Muscle layer of duodenum (tissue), 2 donors: ENCODE data around the gene RYR1.
"Not testable (repeated sequence)": the region's sequence is repeated elsewhere in the genome, so short reads cannot be mapped to it uniquely, and the experiment has no call there.

Experiments used
- H3K27ac ChIP-seq: one replicate; pipeline ENCODE4 v1.7.0; 2013; ENCODE audit warnings: mild to moderate bottlenecking, low read length
- H3K27me3 ChIP-seq: one replicate; pipeline ENCODE4 v1.7.0; 2013; ENCODE audit warnings: low read depth, mild to moderate bottlenecking, control low read depth, low read length
- H3K36me3 ChIP-seq, 2 donors: one replicate each; pipeline ENCODE4 v1.7.0; 2013; ENCODE audit warnings: low read length in 2 of 2, control low read depth in 1 of 2, mild to moderate bottlenecking in 1 of 2; ENCODE audit not compliant: insufficient read depth in 2 of 2, control insufficient read depth in 1 of 2
- H3K4me1 ChIP-seq, 2 donors: one replicate each; pipeline ENCODE4 v1.7.0; 2013; ENCODE audit warnings: low read length in 2 of 2, mild to moderate bottlenecking in 2 of 2, control low read depth in 1 of 2, moderate library complexity in 1 of 2; ENCODE audit not compliant: insufficient read depth in 2 of 2, control insufficient read depth in 1 of 2
- H3K4me3 ChIP-seq, 2 donors: one replicate each; pipeline ENCODE4 v1.7.0; 2013; ENCODE audit warnings: low read length in 2 of 2, low read depth in 1 of 2, mild to moderate bottlenecking in 1 of 2
- H3K9me3 ChIP-seq, 2 donors: one replicate each; pipeline ENCODE4 v1.7.0; 2013; ENCODE audit warnings: low read length in 2 of 2, control low read depth in 1 of 2, mild to moderate bottlenecking in 1 of 2; ENCODE audit not compliant: control insufficient read depth in 1 of 2
- donor health status: healthy.

The RYR1 gene

DNA sequence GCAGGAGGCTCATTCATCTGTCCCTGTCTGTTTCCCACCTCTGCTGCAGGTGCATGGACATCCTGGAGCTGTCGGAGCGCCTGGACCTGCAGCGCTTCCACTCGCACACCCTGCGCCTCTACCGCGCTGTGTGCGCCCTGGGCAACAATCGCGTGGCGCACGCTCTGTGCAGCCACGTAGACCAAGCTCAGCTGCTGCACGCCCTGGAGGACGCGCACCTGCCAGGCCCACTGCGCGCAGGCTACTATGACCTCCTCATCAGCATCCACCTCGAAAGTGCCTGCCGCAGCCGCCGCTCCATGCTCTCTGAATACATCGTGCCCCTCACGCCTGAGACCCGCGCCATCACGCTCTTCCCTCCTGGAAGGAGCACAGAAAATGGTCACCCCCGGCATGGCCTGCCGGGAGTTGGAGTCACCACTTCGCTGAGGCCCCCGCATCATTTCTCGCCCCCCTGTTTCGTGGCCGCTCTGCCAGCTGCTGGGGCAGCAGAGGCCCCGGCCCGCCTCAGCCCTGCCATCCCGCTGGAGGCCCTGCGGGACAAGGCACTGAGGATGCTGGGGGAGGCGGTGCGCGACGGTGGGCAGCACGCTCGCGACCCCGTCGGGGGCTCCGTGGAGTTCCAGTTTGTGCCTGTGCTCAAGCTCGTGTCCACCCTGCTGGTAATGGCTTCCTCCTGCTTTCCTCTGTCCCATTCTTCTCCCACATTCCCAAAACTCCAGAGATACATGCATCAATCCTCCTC is 52.2 kb downstream of the RYR1 start:
- Histone ChIP-seq H3K9me3 (peaks cover 0 to 2% of the 10 kb centered on the region in 2 donors), H3K4me3 (no peak overlapping the region), H3K27me3 (no peaks in the 10 kb centered on the region), H3K36me3 (no peaks in the 10 kb centered on the region), H3K27ac (no peak overlapping the region), H3K4me1 (no peaks in the 10 kb centered on the region)

DNA sequence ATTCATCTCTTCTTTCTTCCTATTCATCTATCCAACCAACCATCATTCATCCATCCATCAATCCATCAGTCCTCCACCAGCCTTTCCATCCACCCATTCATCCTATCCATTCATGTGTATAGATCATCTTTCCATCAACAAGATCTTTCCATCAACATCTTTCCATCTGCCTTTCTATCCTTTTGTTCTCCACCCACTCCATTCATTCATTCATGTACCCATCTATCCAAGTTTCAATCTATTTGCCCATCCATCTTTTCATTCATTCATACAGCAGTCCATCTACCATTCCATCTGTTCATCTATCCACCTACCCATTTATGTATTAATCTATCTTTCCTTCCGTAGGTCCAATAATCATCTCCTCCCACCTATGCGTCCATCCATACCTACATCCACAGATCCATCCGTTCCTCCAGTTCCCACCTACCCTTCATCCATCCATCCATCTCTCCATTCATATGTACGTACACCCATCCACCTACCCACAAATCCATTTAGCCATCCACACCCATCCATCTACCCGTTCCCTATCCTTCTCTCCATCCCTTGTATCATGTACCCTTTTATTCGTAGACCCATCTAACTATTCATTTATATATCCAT is 53.3 kb downstream of the RYR1 start:
- H3K27me3 ChIP-seq = no peaks in the 10 kb centered on the region
- no peaks in the 10 kb centered on the region for H3K4me1 ChIP-seq
- H3K9me3 ChIP-seq = peaks cover 0 to 10% of the 10 kb centered on the region in 2 donors
- no peak overlapping the region for H3K4me3 ChIP-seq
- H3K36me3 ChIP-seq = no peaks in the 10 kb centered on the region
- H3K27ac ChIP-seq = no peak overlapping the region

DNA sequence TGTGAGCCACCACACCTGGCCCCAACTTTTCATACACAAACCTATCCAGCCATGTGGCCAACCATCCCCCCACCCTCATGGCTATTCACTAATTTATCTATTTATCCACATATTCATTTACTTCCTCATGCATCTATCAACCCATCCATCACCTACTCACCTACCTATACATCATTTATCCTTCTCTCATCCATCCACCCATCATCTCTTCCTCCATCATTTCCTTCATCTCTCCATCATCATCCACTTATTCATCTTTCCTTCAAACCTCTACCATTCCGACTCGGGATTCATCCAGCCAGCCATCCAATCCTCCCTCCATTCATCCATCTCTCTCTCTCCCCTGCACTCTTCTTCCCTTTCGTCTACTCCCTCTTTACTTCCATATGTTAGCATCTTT is 54.6 kb downstream of the RYR1 start:
- Histone ChIP-seq H3K36me3 (no peaks in the 10 kb centered on the region), H3K27me3 (no peaks in the 10 kb centered on the region), H3K4me3 (no peak overlapping the region)

DNA sequence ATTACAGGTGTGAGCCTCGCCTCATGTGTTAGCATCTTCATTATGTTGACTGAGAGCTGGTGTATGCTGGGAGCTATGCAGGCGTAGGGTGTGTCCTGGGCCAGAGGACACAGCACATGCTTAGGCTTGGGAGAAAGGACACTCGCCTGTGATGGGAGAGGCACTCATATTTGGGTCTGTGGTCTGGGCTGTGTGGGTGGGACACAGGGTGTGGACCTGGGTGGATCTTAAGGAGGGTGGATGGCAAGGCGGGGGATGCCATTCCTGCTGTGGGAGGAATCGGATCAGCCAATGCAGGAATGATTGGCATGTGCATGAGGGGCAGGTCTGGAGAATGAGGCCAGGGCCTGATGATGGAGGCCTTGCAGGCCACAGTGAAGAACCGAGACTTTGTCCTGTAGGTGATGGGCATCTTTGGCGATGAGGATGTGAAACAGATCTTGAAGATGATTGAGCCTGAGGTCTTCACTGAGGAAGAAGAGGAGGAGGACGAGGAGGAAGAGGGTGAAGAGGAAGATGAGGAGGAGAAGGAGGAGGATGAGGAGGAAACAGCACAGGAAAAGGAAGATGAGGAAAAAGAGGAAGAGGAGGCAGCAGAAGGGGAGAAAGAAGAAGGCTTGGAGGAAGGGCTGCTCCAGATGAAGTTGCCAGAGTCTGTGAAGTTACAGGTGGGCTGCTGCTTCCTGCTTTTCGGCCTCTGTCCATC is 55.4 kb downstream of the RYR1 start:
- Histone ChIP-seq H3K4me1 (no peaks in the 10 kb centered on the region), H3K4me3 (no peak overlapping the region), H3K36me3 (no peaks in the 10 kb centered on the region), H3K27me3 (no peaks in the 10 kb centered on the region), H3K27ac (no peak overlapping the region), H3K9me3 (peaks cover 0 to 10% of the 10 kb centered on the region in 2 donors)

More for the DNA sequence above, 54.6 kb downstream of the RYR1 start:
- H3K9me3 ChIP-seq = peaks cover 0 to 10% of the 10 kb centered on the region in 2 donors
- no peaks in the 10 kb centered on the region for H3K4me1 ChIP-seq
- H3K27ac ChIP-seq = no peak overlapping the region

DNA sequence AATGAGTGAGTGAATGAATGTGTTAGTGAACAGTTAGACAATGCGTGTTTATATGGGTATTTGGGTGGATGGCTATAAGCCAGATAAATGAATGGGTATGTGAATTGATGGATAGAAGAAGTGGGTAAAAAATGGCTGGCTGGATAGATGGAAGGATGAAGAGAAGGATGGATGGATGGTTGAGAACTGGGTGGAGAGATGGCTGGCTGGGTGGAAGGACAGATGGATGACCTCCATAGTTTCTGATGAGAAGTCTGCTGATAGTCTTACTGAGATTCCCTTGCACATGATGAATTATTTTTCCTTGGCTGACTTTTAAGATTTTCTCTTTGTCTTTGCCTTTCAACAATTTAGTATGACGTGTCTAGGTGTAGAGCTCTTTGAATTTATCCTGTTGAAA is 57.4 kb downstream of the RYR1 start:
- H3K4me1 ChIP-seq = no peaks in the 10 kb centered on the region
- peaks cover 0 to 10% of the 10 kb centered on the region in 2 donors for H3K9me3 ChIP-seq
- no peaks in the 10 kb centered on the region for H3K27me3 ChIP-seq
- no peak overlapping the region for H3K27ac ChIP-seq
- H3K4me3 ChIP-seq = no peak overlapping the region
- H3K36me3 ChIP-seq = no peaks in the 10 kb centered on the region

DNA sequence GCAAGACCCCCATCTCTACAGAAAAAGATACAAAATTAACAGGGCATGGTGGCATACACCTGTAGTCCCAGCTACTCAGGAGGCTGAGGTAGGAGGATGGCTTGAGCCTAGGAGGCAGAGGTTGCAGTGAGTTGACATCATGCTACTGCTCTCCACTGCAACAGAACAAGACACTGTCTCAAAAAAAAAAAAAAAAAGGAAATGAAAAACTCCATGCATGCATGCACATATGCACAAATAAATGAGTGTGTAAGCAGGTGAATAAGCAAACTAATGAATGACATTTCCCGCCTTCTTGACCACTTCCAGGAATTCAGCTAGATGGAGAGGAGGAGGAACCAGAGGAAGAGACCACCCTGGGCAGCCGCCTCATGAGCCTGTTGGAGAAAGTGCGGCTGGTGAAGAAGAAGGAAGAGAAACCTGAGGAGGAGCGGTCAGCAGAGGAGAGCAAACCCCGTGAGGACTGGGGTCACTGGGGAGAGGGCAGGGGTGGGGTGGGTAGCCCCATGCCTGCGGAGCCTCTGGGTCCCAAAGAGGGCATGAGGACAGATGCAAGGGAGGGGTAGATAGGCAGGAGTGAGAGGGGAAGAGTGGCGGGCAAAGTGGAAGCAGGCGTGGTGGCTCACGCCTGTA is 58.8 kb downstream of the RYR1 start:
- H3K4me1 ChIP-seq = no peaks in the 10 kb centered on the region
- peaks cover 0 to 10% of the 10 kb centered on the region in 2 donors for H3K9me3 ChIP-seq
- H3K27me3 ChIP-seq = no peaks in the 10 kb centered on the region
- no peak overlapping the region for H3K27ac ChIP-seq
- no peak overlapping the region for H3K4me3 ChIP-seq
- no peaks in the 10 kb centered on the region for H3K36me3 ChIP-seq

DNA sequence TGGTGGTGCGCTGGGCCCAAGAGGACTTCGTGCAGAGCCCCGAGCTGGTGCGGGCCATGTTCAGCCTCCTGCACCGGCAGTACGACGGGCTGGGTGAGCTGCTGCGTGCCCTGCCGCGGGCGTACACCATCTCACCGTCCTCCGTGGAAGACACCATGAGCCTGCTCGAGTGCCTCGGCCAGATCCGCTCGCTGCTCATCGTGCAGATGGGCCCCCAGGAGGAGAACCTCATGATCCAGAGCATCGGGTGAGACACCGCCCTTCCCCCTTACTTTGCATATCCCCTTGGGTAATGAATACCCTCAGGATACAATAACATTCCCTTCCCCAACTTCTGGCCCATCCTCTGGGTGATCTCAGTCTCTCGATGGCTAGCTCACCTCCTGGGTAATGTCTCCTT is 60.9 kb downstream of the RYR1 start:
- H3K9me3 ChIP-seq = peaks cover 0 to 10% of the 10 kb centered on the region in 2 donors
- H3K4me1 ChIP-seq = no peaks in the 10 kb centered on the region
- H3K4me3 ChIP-seq = no peak overlapping the region
- H3K27ac ChIP-seq = no peak overlapping the region
- H3K36me3 ChIP-seq = no peaks in the 10 kb centered on the region
- no peaks in the 10 kb centered on the region for H3K27me3 ChIP-seq

DNA sequence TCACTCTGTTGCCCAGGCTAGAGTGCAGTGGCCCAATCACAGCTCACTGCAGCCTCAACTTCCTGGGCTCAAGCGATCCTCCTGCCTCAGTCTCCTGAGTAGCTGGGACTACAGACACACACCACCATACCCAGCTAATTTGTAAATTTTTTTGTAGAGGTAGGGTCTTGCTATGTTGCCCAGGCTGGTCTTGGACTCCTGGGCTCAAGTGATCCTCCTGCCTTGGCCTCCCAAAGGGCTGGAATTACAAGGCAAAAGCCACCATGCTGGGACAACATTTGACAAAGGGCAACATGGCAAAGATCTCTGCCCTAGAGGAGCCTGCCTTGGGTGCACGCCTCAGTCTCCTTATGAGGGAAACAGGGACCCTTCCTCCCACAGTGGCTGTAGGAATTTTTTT is 61.9 kb downstream of the RYR1 start:
- H3K36me3 ChIP-seq, H3K9me3 ChIP-seq, H3K27me3 ChIP-seq, H3K4me3 ChIP-seq, H3K4me1 ChIP-seq, H3K27ac ChIP-seq: not testable (repeated sequence)

DNA sequence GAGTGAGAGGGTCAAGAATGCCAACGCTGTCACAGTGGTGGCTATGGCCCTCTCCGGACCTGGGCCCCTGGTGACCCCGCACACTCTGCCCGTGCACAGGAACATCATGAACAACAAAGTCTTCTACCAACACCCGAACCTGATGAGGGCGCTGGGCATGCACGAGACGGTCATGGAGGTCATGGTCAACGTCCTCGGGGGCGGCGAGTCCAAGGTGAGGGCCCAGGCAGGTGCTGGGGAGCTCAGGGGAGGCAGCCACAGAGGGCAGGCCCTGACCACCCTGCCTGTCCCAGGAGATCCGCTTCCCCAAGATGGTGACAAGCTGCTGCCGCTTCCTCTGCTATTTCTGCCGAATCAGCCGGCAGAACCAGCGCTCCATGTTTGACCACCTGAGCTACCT is 62.6 kb downstream of the RYR1 start:
- Histone ChIP-seq H3K4me1 (no peaks in the 10 kb centered on the region), H3K27ac (no peak overlapping the region), H3K9me3 (peaks cover 0 to 4% of the 10 kb centered on the region in 2 donors), H3K27me3 (no peaks in the 10 kb centered on the region), H3K36me3 (no peaks in the 10 kb centered on the region), H3K4me3 (no peak overlapping the region)

DNA sequence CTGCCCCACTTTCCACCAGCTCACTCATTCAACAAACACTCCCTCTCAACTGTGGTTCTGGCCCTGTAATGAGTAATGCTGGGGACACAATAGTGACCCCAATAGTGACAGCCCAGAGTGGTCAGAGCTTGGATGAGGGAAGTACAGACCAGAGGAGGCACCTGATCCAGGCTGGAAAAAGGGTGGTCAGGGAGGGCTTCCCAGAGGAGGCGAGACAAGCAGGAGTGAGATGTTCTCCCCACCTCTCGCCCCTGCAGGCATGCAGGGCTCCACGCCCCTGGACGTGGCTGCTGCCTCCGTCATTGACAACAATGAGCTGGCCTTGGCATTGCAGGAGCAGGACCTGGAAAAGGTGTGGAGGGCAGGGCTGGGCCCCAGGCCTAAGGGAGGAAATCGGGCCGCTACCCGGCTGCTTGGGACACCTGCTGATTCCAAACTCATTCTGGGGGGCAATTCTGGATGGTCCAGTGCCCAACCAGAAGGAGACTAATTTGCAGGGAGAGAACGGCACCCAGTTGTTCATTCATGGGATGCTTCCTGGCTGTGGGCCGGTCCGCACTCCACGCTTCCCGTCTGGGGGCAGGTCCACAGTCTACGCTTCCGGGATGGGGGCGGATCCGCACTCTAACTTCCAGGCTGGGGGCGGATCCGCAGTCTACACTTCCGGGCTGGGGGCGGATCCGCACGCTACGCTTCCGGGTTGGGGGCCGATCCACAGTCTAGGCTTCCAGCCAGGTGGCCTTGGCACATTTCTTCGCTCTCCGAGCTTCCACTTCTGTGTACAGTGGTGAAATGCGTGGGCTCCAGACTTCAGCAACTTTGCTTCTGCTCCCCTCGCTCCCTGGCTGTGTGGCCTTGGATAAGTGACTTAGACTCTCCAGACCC is 63.4 kb downstream of the RYR1 start:
- Histone ChIP-seq H3K9me3 (no peaks in the 10 kb centered on the region), H3K4me1 (no peaks in the 10 kb centered on the region), H3K27me3 (no peaks in the 10 kb centered on the region), H3K27ac (no peak overlapping the region), H3K36me3 (no peaks in the 10 kb centered on the region), H3K4me3 (no peak overlapping the region)
